Neural progenitor cell (in vitro differentiated cells): ENCODE results near the gene LRRN2. TPM values are rescaled to one million over a fixed set of nuclear protein-coding genes. Genes with fewer than 3 reads are reported as not detected.

ENCODE experiments used
- DNase-seq: peaks from one replicate; pipeline ENCODE4 v3.0.0-alpha.2; 2016; ENCODE audit warnings: low spot score
- H2AFZ ChIP-seq: fragments of 200-600 bp; sonication (generic); replicated peaks from 2 replicates; pipeline ENCODE4 v1.6.1; 2016; ENCODE audit warnings: antibody characterized with exemption
- H3F3A ChIP-seq: fragments of 200-600 bp; sonication (generic); 2 replicates; pipeline ENCODE4 v1.6.1; 2016; ENCODE audit warnings: antibody characterized with exemption, low read depth
- H3K27ac ChIP-seq: fragments of 200-600 bp; sonication (generic); 2 replicates; pipeline ENCODE4 v1.5.1; 2016; ENCODE audit warnings: mild to moderate bottlenecking
- H3K27me3 ChIP-seq: fragments of 200-600 bp; sonication (generic); 2 replicates; pipeline ENCODE4 v1.6.1; 2016; ENCODE audit warnings: mild to moderate bottlenecking, moderate library complexity
- H3K36me3 ChIP-seq: fragments of 200-600 bp; sonication (generic); 2 replicates; pipeline ENCODE4 v1.5.1; 2016
- H3K4me1 ChIP-seq: fragments of 200-600 bp; sonication (generic); 2 replicates; pipeline ENCODE4 v1.6.1; 2016; ENCODE audit warnings: mixed run types
- H3K4me2 ChIP-seq: fragments of 200-600 bp; sonication (generic); 2 replicates; pipeline ENCODE4 v1.6.1; 2016
- H3K4me3 ChIP-seq: fragments of 200-600 bp; sonication (generic); 2 replicates; pipeline ENCODE4 v1.5.1; 2016
- H3K79me2 ChIP-seq: fragments of 200-600 bp; sonication (generic); 2 replicates; pipeline ENCODE4 v1.6.1; 2016; ENCODE audit warnings: low read depth
- H3K9ac ChIP-seq: fragments of 200-600 bp; sonication (generic); 2 replicates; pipeline ENCODE4 v1.6.1; 2016
- H3K9me3 ChIP-seq: fragments of 200-600 bp; sonication (generic); 2 replicates; pipeline ENCODE4 v1.5.1; 2016; ENCODE audit warnings: low read depth
- H4K20me1 ChIP-seq: fragments of 200-600 bp; sonication (generic); 2 replicates; pipeline ENCODE4 v1.6.1; 2016; ENCODE audit warnings: low read depth
- H3K27ac Mint-ChIP-seq: 3 replicates; pipeline ENCODE4 v1.8.0; 2021; ENCODE audit warnings: mixed read lengths
- H3K27me3 Mint-ChIP-seq: 2 replicates; pipeline ENCODE4 v1.8.0; 2022; ENCODE audit warnings: low read depth, mild to moderate bottlenecking, inconsistent platforms, moderate library complexity, mixed read lengths; ENCODE audit not compliant: insufficient read depth
- H3K36me3 Mint-ChIP-seq: 3 replicates; pipeline ENCODE4 v1.8.0; 2021; ENCODE audit warnings: mixed read lengths
- H3K4me1 Mint-ChIP-seq: 3 replicates; pipeline ENCODE4 v1.8.0; 2021; ENCODE audit warnings: mixed read lengths
- H3K4me3 Mint-ChIP-seq: 3 replicates; pipeline ENCODE4 v1.8.0; 2021; ENCODE audit warnings: mild to moderate bottlenecking, moderate library complexity, mixed read lengths
- H3K9me3 Mint-ChIP-seq: 3 replicates; pipeline ENCODE4 v1.8.0; 2020; ENCODE audit warnings: mixed read lengths
- EZH2 ChIP-seq: fragments of 200-600 bp; sonication (generic); IDR thresholded peaks from 2 replicates; pipeline ENCODE4 v1.6.1; 2017; ENCODE audit warnings: antibody characterized with exemption, mild to moderate bottlenecking, moderate library complexity
- EZH2phosphoT487 ChIP-seq: fragments of 200-600 bp; sonication (generic); IDR thresholded peaks from 2 replicates; pipeline ENCODE4 v1.6.1; 2017; ENCODE audit warnings: antibody characterized with exemption
- total RNA-seq: library from RNA; depleted of rRNA; stranded (reverse); fragments of >200 nt; gene quantifications from 2 replicates; pipeline ENCODE4 v1.2.3, GENCODE V29; 2015; ENCODE audit warnings: low replicate concordance
- TF ChIP-seq, protein P1 (sequence below): fragments of 200-600 bp; sonication (generic); IDR thresholded peaks from 2 replicates; pipeline ENCODE4 v1.5.1; 2017; ENCODE audit warnings: antibody characterized with exemption, mild to moderate bottlenecking

LRRN2 gene
- total RNA-seq, 1 donor from 2014 or later, result 1.9 TPM

DNA sequence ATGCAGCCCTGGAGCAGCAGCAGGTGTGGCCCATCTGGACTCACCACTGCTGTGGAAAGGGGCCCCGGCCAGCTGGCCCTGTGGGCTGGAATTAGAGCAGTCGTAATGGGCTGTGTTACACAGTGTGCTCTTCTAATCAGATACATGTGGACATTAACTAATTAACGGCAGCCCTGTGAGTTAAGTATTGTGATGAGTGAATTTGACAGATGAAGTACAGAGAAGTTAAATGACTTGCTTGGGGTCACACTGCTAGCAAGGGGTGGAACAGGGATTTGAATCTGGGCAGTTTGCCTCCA is 110.7 kb downstream of the LRRN2 start:
- Histone ChIP-seq H3K27me3 (peaks cover 3% of the 10 kb centered on the region), H3K4me1 (peaks cover 51% of the 10 kb centered on the region), H3K9ac (no peak overlapping the region), H3K36me3 (no peaks in the 10 kb centered on the region), H4K20me1 (no peaks in the 10 kb centered on the region), H3F3A (peaks cover 25% of the 10 kb centered on the region), H3K27ac (no peak overlapping the region), H3K9me3 (no peaks in the 10 kb centered on the region), H3K4me3 (no peak overlapping the region), H3K79me2 (no peaks in the 10 kb centered on the region), H3K4me2 (no peak overlapping the region), H2AFZ (no peak overlapping the region)
- no peak overlapping the region for H3K27ac Mint-ChIP-seq
- H3K4me1 Mint-ChIP-seq, result peaks cover 47% of the 10 kb centered on the region
- no peaks in the 10 kb centered on the region for H3K9me3 Mint-ChIP-seq
- no peak for TF ChIP-seq EZH2phosphoT487
- TF ChIP-seq, protein P1, sequence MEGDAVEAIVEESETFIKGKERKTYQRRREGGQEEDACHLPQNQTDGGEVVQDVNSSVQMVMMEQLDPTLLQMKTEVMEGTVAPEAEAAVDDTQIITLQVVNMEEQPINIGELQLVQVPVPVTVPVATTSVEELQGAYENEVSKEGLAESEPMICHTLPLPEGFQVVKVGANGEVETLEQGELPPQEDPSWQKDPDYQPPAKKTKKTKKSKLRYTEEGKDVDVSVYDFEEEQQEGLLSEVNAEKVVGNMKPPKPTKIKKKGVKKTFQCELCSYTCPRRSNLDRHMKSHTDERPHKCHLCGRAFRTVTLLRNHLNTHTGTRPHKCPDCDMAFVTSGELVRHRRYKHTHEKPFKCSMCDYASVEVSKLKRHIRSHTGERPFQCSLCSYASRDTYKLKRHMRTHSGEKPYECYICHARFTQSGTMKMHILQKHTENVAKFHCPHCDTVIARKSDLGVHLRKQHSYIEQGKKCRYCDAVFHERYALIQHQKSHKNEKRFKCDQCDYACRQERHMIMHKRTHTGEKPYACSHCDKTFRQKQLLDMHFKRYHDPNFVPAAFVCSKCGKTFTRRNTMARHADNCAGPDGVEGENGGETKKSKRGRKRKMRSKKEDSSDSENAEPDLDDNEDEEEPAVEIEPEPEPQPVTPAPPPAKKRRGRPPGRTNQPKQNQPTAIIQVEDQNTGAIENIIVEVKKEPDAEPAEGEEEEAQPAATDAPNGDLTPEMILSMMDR, result no peak
- TF ChIP-seq EZH2, result no peak
- no peak overlapping the region for H3K4me3 Mint-ChIP-seq
- DNase-seq, result no peak
- no peaks in the 10 kb centered on the region for H3K36me3 Mint-ChIP-seq
- peaks cover 14% of the 10 kb centered on the region for H3K27me3 Mint-ChIP-seq

DNA sequence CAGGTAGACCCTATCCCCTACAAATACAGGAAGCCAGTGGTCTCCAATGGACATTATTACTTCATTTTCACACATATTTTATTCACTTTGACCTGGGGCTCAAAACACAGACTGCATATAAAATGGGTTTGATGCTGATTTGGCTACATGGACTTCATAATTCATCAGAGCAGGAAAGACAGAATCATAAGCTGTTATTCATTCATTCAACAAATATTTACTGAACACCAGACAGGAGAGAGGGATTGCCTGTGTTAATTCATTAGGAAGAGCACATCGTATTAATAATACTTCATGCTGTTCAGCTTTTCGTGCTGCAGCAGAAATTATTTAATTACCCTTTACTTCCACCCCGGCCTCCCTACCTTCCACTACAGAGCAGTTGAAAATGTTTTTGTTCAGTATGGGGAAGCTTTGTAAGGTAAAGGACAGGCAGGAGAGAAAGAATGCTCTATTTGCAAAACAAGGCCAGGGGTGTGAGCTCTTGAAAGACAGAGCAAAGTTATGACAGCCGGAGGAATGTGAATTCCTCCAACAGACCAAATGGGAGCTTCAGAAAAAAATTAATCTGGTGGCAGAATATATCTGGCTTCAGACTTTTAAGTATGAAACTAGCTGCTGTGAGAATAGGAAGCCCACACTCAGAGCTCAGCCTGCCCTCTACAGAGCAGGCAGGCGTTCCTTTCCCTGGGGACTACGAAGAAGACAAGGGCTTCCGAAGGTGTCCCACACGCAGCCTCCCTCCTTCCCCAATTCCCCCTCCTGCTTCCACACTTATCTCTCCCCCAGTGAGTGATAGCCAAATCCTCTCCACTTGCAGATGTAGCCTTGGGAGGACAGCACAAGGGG is 111.3 kb downstream of the LRRN2 start:
- H3K79me2 ChIP-seq, result no peaks in the 10 kb centered on the region
- H3K4me1 Mint-ChIP-seq, result peaks cover 46% of the 10 kb centered on the region
- no peaks in the 10 kb centered on the region for H4K20me1 ChIP-seq
- peaks cover 11% of the 10 kb centered on the region for H3K27me3 Mint-ChIP-seq
- peaks cover 47% of the 10 kb centered on the region for H3K4me1 ChIP-seq
- H3F3A ChIP-seq, result peaks cover 26% of the 10 kb centered on the region
- H3K9ac ChIP-seq, result no peak overlapping the region
- no peak overlapping the region for H2AFZ ChIP-seq
- H3K9me3 Mint-ChIP-seq, result no peaks in the 10 kb centered on the region
- DNase-seq, result no peak
- no peak overlapping the region for H3K27ac ChIP-seq
- no peak overlapping the region for H3K27ac Mint-ChIP-seq
- H3K27me3 ChIP-seq, result peaks cover 3% of the 10 kb centered on the region
- no peak overlapping the region for H3K4me3 Mint-ChIP-seq
- H3K4me3 ChIP-seq, result no peak overlapping the region
- H3K9me3 ChIP-seq, result no peaks in the 10 kb centered on the region
- no peaks in the 10 kb centered on the region for H3K36me3 Mint-ChIP-seq
- H3K36me3 ChIP-seq, result no peaks in the 10 kb centered on the region
- no peak overlapping the region for H3K4me2 ChIP-seq
- TF ChIP-seq EZH2 (no peak), EZH2phosphoT487 (no peak)
- TF ChIP-seq, protein P1, result no peak

DNA sequence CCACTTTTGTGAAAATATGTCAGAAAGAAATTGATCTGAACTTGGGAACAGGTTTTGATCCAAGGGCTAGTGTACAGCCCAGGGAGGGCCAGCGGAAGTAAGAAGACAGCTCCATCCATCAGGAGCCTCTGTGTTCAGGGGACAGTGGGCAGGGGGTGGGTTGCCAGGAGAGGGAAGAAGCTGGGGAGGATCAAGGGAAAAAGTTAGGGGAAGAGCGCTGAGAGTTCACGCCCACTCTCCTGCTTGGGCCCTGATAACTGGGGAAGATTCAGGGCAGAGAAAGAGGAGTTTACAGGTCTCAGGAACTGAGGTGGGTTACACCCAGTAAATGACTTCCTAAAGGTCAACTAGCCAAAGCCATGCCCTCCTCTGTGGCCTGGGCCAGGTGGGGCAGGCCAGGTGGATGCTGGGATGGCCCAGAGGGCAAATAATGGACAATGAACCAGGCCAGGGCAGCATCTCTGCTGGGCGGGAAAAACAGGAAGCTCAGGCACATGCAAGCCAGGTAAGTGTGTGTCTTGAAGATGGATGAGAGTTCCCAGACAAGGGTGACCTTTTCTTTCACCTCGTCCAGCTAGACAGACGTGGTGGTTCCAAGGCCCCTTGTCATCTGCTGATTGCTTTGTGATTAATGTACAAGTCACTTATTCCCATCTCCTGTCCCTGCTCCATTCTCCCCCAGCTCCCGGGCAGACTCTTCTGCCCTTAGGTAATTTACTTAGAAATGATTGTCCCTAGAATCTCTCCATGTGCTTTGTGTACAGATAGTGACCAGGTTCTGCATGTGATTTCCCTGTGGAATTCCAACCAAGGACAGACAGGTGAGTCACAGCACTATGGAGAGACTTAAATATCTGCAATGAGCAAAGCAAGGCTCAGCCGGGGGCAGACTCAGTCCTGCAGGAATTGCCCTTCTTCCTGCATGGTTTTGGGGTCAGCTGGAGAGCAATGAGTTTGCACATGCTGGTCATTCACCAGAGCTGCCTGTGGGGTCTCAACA is 112.3 kb downstream of the LRRN2 start:
- peaks cover 48% of the 10 kb centered on the region for H3K4me1 Mint-ChIP-seq
- H3K36me3 ChIP-seq, result no peaks in the 10 kb centered on the region
- no peak overlapping the region for H3K27ac Mint-ChIP-seq
- no peaks in the 10 kb centered on the region for H4K20me1 ChIP-seq
- no peak overlapping the region for H2AFZ ChIP-seq
- H3K79me2 ChIP-seq, result no peaks in the 10 kb centered on the region
- H3F3A ChIP-seq, result peaks cover 32% of the 10 kb centered on the region
- H3K4me2 ChIP-seq, result no peak overlapping the region
- no peaks in the 10 kb centered on the region for H3K9me3 ChIP-seq
- peaks cover 3% of the 10 kb centered on the region for H3K27me3 ChIP-seq
- no peak overlapping the region for H3K4me3 Mint-ChIP-seq
- H3K36me3 Mint-ChIP-seq, result no peaks in the 10 kb centered on the region
- no peak overlapping the region for H3K27ac ChIP-seq
- no peak overlapping the region for H3K9ac ChIP-seq
- H3K4me3 ChIP-seq, result no peak overlapping the region
- H3K4me1 ChIP-seq, result peaks cover 42% of the 10 kb centered on the region
- H3K9me3 Mint-ChIP-seq, result no peaks in the 10 kb centered on the region
- no peak for DNase-seq
- H3K27me3 Mint-ChIP-seq, result peaks cover 6% of the 10 kb centered on the region
- TF ChIP-seq EZH2phosphoT487 (no peak), EZH2 (no peak)
- TF ChIP-seq, protein P1, result no peak
